SHP77 (cell line): ENCODE measurements around the gene CENPU.
A peak's percentile ranks its signal among the peaks of the same experiment; 100 is the strongest.
"Not testable (repeated sequence)": the region's sequence is repeated elsewhere in the genome, so short reads cannot be mapped to it uniquely, and the experiment has no call there.

Experiments used
- DNase-seq, 2 experiments: peaks; one replicate each; lab custom pipeline; 2025; lab: John Stamatoyannopoulos, UW

CENPU gene, protein sequence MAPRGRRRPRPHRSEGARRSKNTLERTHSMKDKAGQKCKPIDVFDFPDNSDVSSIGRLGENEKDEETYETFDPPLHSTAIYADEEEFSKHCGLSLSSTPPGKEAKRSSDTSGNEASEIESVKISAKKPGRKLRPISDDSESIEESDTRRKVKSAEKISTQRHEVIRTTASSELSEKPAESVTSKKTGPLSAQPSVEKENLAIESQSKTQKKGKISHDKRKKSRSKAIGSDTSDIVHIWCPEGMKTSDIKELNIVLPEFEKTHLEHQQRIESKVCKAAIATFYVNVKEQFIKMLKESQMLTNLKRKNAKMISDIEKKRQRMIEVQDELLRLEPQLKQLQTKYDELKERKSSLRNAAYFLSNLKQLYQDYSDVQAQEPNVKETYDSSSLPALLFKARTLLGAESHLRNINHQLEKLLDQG

DNA sequence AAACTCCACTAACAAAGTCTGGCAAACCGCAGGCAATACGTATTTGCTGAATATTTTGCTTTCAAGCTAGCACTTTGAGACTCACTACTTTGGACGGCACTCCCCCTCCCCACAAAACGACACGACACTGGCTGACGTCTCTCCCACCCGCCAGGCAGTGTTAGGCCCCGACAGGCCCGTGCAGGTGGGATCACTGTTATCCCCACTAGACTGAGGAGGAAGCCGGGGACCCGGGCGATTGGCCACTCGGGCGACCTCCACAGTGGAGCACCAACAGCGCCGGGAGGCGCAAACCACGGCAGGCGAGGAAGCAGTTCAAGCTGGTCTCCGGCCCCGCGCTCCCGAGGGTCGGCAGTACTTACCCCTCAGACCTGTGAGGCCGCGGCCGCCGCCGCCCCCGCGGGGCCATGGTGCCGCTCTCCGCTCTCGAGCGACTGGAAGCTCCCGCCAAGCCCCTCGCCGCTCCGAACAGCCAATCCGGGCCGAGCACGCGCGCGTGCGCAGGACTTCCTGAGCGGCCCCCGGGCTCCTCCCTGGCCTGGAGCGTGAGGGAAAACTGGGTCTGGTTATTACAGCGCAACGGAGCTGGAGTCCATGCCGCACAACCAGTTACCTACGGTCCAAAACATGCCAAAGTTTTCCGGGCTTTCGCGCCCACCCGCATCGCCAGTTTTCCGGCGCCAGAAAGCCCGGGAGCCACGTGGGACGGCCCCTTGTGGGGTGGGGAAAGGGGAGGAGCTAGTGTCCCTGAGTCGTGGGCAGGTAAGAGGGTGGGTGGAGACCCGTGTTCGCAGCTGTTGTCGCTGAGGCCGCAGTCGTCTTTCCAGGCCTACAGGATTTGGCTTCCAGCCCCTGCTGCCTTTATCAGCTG is at the start of gene CENPU:
Gene CENPU (minus strand): TSS at position 443 of the 871 bp plus-strand sequence. CDS start 34 bp downstream, at position 409.
- DNase-seq = peak; percentile 88 to 91

DNA sequence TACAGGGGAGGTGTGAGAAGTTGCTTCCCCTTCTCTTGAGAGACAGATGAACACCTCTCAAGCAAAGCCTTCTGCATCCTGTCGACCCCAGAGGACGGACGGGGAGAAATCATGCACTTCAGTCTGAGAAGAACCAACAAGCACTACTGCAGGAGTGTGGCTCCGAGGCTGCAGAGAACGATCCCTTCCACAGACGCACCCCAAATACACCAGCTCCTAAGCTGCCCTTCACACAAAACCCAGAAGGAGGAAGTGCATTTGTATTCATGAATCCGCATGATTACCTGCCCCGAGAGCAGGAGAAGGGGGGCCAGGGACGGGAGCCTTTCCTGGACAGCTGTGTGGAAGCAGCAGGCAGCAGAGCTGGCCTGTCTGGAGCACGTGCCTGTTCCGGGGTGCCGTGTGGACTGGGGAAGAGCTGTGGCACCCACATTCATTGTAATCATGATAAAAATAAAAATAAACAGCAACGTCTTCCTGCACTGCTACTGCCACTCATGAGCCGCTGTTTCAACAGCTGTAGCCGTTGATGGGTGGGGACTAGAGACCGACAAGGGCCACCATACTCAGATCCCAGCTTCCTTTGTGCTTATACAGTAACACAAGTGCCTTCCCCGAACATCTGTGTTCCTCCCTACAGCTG is 49.0 kb upstream of the CENPU start:
- no peak for DNase-seq

DNA sequence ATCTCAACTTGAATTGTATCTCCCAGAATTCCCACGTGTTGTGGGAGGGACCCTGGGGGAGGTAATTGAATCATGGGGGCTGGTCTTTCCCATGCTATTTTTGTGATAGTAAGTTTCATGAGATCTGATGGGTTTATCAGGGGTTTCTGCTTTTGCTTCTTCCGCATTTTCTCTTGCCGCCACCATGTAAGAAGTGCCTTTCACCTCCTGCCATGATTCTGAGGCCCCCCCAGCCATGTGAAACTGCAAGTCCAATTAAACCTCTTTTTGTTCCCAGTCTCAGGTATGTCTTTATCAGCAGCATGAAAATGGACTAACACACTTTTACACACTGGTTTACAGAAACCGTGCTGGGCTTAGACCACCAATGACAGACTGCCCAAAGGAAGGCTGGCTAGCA is 45.3 kb upstream of the CENPU start:
- DNase-seq = not testable (repeated sequence)

DNA sequence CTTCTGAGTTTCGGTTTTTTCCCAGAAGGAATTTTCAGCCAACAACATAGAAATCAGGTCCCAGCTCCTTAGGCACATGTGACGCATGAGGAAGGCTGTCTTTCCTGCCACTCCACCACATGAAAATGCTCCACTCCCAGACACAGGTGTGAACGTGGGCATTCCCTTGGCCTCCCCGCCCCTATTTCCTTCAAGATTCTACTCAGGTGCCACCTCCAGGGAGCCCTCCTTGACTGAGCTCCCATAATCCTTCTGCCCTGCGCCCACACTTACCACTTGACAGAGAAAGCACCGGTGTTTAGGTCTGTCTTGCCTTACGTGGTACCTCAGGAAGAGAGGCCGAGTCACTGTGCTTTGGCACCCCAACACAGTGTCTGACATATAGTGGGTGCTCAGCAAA is 44.4 kb upstream of the CENPU start:
- no peak for DNase-seq

DNA sequence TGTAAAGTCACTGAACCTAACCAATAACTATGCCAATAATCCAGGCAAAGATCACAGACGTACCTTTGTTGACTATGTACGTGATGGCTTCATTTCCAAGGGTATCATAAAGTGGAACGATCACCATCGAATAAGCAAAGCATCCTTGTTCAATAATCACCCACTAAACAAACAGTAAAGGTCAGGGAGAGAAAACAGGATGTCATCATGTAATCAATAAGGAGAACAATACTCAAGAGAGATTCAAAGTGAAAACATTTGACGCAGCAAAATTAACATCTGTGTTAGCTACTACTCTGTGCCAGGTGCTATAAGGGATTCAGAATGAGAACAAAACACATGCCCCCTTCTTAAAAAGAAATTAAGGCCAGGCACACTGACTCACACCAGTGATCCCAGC is 42.9 kb upstream of the CENPU start:
- no peak for DNase-seq

DNA sequence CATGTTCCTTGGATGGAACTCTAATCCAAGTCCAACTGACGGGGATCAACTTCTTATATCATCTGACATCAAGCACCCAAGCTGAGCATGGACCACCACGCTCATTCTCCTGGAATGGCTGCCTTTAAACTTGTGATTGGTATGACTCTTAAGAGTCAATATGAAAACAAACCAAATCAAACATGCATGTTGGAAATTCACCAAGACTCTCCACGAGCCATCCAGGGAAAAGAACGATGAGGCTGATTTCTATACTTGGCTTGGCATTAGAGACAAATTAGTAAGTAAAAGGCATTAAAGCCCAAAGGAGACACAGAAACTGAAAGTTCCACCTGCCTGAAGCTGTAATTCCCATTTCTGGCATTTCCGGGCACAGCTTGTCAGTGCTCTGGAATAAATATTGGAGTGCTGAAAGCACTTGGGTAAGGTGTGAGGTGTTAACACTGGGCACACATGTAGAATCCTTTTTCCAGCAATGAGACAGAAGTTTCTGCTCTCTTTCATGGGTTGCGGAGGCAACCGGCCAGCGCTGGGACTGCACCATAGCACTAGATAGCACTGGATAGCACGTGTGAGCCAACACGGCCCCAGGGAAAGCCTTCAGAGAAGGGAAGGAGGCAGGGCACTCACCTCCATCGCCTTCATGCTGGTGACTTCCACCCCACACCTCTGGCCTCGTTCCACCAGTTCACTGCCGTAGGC is 42.1 kb upstream of the CENPU start:
- no peak for DNase-seq

DNA sequence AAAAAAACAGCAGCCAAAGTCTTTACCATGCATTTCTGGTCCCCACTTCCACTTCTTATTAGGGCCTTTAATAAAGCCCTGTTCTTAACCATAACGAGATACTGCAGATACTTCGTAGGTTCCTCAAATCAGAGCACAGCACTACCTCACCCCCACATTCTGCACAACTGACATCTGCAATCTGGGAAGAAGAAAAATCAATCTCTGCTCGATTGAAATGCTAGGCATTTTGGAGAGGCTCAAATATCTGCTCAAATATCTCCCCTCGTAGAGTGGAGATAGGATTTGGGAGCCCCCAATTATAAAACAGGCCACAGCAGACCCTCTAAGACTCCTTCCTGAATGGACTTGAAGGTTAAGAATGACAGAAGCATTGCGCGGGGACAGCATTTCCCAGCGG is 40.3 kb upstream of the CENPU start:
- no peak for DNase-seq

DNA sequence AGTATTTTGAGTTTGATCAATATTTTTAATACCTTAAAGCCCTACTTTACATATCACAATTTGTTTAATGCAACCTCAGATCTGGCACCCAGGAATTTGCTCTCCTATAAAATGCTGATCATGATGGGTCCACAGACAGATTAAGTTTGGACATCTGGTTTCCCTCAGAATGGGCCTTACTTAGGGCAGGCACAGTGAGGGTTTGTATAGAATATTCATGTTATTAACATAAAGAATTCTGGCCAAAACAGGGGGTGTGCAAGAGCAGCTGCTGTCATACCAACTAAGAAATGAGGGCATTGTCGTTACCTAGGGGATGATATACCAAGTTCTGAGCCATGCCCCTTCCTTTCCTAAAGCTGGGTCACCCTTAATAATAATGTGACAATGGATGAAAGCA is 37.5 kb upstream of the CENPU start:
- DNase-seq = no peak

DNA sequence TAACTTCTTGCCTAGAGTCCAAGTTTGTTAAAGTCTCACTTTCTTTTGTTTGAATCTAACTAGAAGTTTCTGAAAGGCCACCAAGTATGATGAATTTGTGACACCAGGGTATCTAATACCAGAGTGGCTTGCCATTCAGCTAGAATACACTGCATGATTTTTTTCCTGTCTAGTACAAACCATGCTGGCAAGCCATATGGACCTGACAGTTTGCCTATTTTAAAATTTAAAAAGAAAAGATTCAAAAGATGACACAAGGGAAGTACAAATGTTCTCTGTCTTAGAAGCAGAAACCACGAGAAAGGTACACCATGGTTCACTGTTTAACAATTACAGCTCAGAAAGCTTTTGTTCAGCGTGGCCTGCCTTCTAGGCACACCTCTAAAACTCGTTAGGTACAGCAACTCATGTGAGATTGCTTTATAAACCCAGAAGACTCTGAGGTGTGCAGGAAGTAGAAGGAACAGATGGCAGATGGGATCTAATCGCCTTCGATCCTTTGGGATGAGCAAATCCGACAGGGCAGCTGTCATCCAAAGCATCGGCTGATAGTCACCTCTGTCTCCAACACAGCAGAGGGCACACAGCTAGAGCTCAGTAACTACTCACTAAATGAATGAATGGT is 35.4 kb upstream of the CENPU start:
- DNase-seq = no peak

DNA sequence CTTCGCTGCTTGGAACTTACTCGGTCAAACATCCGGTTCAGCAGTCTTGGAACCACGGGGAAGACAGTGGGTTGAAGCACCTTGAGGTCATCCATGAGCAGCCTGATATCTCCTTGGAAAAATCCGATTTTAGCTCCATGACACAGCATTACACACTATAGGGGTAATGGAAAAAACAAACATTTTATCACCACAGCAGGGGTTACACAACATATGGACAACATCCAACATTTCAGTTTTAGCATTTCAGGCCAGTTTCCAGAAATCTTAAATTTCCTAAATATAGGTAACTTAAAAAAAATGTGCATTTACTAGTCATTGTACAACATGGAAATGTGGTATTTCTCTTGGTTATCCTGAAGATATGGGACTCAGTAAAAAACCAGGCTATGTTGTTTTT is 34.4 kb upstream of the CENPU start:
- DNase-seq = no peak

DNA sequence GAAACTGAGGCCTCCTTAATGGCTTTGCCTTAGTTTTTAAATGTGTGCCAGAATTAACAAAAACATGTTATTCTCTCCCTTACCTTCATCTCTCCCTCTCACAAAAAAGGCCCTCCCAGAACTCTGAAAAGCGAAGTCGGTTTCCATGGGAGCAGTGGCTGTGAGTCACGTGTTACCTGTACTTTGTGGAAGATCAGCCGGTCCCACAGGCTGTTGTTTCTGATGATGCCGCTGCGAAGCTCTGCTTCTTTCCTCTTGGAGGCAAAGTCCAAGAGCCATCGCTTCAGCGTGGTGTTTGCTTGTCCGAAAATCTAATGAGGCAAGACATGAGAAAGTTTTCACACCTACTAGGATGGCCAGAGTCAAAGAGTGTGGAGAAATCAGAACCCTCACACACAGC is 32.5 kb upstream of the CENPU start:
- no peak for DNase-seq

DNA sequence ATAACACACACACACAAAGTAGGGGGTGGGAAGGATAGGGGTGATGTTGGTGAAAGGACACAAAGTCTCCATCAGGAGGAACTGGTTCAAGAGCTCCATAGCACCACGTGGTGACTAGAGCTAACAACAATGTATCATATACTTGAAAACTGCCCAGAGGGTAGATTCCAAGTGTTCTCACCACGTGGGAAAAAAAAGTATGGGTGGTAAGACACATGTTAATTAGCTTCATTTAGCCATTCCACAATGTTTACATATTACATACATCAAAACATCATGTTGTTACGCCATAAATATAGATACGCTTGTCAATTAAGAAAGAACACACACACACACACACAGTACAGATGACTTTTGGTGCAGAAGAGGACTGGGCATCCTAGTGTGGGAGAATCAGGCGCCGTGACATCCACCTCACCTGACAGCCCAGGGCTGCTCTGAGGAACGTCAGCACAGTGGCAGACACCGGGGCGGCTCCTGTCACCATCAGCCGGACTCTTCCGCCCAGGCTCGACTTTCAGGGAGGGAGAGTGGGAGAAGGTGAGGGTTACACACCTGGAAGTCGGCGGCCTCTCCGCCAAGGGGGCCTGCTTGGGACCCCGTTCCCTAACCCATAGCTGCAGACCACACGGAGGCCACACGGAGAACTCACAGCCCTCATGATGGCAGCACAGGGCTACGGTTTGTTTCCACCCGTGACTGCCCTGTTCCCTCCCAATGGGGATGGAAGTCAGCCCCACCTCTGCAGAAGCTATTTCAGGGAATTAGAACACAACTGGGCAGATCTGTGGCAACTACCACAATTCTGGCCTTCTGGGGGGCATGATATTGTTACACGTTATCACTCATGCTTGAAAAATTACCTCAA is 31.8 kb upstream of the CENPU start:
- no peak for DNase-seq

DNA sequence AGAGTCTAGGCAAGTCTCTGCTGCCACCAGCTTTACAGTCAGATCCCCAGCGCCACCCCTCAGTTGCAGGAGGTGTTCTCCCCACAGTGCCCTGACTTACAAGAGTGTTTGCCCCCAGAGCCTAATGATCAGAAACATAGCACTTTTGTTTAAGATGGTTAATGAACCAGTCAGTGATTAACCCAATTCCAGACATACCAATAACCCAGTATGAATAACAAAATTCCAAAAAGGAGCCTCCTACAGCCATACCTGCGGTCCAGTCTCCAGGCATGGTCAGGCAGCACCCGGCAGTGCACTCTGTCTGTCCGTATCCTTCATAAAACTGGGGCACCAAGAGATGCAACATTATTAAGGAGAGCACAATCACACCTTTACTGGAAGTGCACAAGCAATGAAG is 30.7 kb upstream of the CENPU start:
- DNase-seq = no peak

DNA sequence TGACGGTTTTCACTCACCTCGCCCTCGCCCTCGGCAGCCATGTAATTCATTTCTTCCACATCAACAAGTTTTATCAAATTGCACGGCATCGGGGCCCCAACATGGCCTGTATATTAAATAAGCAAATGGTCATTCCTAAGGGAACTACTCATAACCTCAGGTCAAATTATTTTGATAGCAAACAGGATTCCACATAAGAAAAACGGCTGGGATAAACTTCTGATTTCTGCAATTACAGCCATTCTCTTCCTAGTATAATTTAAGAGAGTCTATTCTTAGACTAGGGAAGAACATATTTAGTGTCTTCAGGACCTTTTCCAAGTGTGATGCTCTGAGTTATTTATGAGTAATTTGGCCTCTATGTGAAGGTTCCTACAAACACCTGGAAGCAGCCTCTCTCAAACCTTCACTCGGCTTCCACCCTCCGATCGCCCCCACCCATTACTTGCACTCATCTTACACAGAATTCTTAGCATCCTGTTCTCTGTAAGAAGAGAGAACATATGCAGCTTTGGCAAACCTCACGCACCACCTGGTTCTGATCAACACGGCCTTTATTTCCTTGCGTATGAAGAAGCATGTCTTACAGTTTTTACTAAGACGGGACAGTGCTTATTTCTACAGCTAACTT is 29.4 kb upstream of the CENPU start:
- DNase-seq = no peak

DNA sequence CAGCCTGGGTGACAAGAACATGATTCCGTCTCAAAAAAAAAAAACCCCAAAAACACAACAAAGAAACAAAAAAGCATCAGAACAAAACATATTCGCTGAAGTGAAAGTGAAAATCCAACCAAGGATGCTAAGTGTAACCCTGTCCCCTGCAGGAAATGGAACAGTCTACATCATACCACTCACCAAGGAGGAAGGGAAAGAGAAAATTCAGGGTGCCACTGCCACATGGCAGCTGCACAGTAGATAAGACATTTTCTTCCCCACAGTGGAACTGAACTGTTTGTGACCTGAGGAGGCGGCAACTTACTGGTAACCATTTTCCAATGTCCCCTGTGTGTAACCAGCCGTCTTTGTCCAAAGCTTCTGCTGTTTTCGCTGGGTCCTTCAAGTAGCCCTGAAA is 28.2 kb upstream of the CENPU start:
- no peak for DNase-seq

DNA sequence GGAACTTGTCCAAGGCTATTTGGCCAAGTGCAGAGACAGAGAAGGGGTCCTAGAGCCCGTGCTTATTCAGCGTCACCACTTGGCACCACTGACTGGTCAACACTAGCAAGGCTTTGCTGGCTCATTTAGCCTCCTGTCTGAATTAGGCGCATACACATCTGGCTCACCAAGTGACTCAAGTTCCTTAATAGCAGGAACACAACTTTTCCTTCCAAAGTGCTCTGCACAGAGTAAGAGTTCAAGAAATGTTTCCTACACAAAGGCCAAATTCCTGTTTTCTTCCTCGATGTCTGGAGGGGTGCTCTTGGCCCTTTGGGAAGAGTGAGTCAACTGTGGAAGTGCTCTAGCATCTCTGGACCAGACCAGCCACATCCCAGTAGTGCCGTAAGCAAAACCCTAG is 26.8 kb upstream of the CENPU start:
- no peak for DNase-seq

DNA sequence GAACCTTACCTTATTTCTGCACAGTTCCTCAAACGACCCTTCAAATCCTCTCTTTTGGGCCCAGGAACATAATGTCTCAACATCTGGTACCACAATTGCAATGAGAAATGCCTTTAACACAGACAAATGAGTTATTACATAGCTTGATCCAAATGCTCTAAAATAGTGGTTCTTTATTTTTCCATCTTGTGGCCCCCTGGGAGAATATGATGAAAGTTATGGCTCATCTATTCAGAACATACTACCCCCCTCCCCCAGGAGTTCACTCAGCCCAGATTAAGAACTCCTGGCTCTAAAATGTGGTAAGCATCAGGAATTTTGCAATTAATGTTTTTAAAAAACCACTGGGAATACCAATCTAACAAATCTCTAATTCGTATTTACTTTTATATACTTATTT is 23.9 kb upstream of the CENPU start:
- DNase-seq = no peak

DNA sequence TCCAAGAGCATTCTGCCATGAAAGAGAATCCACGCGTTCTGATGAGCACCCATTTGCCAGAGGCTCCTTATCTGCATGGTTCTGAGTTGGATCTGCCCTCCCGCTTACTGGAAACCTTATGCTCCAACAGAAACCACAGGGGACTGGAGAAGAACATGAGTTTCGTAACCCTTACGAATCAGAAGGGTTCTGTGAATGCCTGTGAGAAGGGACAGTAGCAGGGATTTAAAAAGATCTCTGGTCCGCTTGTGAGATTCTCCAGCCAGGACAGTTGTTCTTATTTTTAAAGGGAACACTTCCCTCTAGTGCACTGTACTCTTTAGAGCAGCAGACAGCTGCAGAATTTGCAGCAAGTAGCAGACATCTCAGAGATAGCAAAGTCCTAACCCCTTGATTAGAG is 22.5 kb upstream of the CENPU start:
- no peak for DNase-seq

DNA sequence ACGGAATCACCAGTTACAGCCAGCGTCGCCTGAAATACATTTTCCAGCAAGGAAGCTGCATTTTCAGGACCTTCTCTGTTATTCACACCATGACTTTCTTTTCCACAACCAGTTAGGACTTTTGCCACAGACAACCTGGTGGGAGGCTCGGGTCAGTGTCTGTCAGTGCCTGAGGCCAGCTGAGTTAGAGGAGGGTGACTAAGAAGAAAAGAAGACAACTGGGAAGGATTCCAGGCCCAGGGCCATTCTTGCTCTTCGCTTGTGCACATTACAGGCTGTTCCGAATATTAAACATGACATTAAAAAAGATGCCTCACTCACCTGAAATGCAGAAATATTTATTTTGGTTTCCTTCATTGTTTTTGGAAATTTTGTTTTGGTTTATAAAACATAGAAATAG is 21.4 kb upstream of the CENPU start:
- no peak for DNase-seq
